Stimulated activated CD8-positive, alpha-beta memory T cell treated with anti-CD3 and anti-CD28 coated beads, Interleukin-4, amount 100 ng/mL, for 1 hour (primary cell): Measurements from ENCODE around the gene CTNNA3.
"Not testable (repeated sequence)": the region's sequence is repeated elsewhere in the genome, so short reads cannot be mapped to it uniquely, and the experiment has no call there.

Experiments used
- DNase-seq, 2 donors: peaks; one replicate each; pipeline ENCODE4 v3.0.0-alpha.2; 2020; ENCODE audit warnings: low read depth in 2 of 2, low spot score in 1 of 2

The CTNNA3 gene

DNA sequence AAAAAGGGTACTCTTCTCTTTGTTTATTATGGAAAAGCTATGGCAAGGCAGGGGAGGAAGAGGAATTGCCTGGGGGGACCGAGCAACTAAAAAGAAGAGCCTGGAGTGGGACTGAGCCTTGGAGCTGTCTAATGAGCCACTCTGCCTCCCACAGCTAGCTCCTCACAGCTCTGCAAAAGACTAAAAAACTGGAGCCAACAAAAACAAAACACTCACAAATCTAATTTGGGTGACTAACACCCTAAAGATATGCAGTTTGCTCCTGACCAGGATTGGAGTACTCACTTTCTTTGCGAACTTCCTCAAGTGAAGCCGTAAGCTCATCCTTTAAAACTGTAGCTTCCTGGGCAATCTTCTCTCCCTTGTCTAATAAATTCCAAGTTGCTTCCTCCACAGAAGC, 89.4 kb downstream of the CTNNA3 start:
- DNase-seq, result no peak

GRCh38 chr10:67603701-67604100, 92.3 kb downstream of the CTNNA3 start:
- no peak for DNase-seq

GRCh38 chr10:67603086-67603485, 92.9 kb downstream of the CTNNA3 start:
- DNase-seq, result no peak

- no peak for DNase-seq
Measured at GRCh38 chr10:67602268-67602950, 93.6 kb downstream of the CTNNA3 start.

GRCh38 chr10:67599597-67599996, 96.4 kb downstream of the CTNNA3 start:
- no peak for DNase-seq

GRCh38 chr10:67596641-67597040, 99.4 kb downstream of the CTNNA3 start:
- DNase-seq, result no peak

DNA sequence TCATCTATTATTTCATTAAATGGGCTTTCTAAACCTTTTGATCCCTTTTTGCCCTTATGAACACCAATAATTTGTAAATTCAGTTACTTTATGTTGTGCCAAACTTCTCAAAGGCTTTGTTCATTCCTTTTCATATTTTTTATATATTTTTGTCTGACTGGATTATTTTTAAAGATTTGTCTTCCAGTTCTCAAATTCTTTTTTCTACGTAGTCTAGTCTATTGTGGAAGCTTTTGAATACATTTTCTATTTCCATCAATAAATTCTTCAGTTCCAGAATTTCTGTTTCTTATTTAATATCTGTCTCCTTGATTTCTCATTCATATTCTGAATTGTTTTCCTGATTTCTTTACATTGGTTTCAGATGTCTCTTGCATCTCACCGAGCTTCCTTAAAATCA, 108.2 kb downstream of the CTNNA3 start:
- no peak for DNase-seq

DNA sequence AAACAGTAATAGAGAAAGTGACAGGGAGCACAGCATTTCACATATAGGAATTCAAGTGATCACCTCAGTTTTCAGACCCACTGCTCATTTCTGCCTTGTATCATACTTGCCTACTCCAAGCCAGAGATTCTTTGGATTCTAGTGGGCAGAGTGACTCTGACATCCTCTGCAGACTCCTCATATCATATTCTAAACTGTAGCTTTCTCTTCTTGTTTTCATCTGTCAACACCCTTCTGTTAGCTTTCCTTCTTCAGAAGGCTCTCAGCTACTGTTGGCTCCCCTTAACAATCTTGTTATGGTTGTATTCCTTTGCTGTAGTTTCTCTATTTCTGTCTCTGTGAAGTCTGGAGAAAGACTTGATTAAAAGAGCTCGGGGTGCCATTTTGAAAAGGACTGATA, 120.5 kb downstream of the CTNNA3 start:
- DNase-seq, result no peak

GRCh38 chr10:67573484-67573883, 122.5 kb downstream of the CTNNA3 start:
- no peak for DNase-seq

DNA sequence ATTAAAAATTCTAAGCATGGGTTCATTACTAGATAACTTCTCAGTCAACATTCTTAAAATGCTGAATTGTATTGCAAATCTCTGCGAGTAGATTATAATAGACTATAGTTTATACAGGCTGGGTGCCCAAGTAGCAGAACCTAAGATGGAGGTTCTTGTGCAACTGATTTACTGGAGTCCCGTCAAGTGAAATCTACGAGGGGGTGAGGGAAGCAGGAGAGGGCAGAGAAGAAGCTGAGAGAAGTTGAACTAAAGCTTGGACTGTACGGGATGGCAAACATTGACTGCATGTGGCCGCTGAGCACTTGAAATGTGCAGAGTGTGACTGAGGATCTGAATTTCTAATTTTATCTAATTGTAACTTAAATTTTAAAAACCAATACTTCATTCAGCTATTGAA, 124.5 kb downstream of the CTNNA3 start:
- DNase-seq, result no peak

GRCh38 chr10:67558311-67558710, 137.7 kb downstream of the CTNNA3 start:
- DNase-seq, result not testable (repeated sequence)

- no peak for DNase-seq
Measured at GRCh38 chr10:67553254-67553653, 142.7 kb downstream of the CTNNA3 start.

- no peak for DNase-seq
Measured at GRCh38 chr10:67550838-67551402, 145.1 kb downstream of the CTNNA3 start.

DNA sequence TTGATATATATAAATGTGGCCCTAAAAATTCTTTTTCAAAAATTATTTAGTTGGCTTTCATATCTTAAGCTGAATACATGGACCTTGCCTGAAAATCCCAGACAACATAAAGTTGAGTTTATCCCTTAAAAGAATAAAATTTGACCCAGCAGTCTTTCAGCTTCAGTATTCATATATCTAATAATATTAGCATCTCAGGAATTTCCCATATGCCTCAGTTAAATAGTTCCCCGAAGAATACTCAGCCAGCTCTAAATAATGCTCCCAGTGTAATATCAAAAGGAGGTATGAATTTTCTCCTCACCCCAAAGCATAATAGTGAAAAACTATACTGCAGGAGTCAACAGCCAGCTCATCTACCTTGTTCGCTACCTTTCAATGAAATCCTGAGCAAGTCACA, 145.9 kb downstream of the CTNNA3 start:
- DNase-seq, result no peak

DNA sequence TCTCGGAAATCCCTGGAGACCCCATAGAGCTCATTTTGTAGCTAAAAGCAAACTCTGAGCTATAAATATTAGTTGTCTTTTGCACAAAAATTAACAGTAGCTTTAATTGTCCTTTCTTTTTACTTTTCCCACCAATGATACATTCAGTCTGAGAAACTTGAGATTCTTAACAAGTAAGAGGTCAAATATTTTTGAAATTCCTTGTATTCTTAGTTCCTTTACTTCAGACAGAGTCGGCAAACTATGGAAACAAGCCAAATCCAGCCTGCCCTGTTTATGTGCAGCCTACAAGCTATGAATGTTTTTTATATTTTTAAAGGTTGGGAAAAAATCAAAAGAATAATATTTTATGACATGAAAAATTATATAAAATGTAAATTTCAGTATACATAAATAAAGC, 146.6 kb downstream of the CTNNA3 start:
- DNase-seq, result no peak

GRCh38 chr10:67541411-67541810, 154.6 kb downstream of the CTNNA3 start:
- no peak for DNase-seq

- no peak for DNase-seq
Measured at GRCh38 chr10:67539312-67539711, 156.7 kb downstream of the CTNNA3 start.

DNA sequence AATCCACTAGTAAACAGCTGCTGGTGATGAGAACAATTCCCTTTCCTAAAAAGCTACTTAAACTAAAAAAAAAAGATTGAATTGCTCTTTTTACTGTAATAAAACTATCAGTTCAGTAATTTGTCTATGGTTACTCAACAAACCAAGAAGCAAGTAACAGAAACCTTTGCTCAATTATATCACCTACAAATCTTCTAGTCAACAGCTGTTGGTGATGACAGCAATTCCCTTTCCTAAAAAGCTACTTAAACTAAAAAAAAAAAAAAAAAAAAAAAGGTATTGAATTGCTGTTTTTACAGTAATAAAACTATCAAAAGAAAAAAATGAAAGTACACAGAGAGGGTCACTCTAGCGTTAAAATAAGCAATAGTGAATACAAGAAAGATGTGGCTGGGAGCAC, 158.1 kb downstream of the CTNNA3 start:
- no peak for DNase-seq

DNA sequence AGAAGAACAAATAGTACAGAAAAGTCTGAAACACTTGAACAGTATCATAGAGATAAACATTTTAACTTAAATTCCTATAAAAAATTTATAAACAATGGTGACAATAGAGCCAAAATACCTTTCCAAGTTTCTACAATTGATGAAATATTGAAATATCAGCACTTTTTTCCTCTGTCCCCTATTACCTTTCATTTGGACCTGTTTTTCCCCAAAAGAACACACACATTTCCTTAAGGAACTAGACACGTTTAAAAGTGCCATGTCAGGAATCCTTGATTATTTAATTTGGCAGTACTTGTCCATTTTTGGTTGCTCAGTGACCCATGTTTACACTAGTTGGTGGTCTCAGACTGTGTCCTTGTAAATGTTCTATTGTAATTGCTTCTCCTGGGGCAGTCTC, 162.6 kb downstream of the CTNNA3 start:
- no peak for DNase-seq

DNA sequence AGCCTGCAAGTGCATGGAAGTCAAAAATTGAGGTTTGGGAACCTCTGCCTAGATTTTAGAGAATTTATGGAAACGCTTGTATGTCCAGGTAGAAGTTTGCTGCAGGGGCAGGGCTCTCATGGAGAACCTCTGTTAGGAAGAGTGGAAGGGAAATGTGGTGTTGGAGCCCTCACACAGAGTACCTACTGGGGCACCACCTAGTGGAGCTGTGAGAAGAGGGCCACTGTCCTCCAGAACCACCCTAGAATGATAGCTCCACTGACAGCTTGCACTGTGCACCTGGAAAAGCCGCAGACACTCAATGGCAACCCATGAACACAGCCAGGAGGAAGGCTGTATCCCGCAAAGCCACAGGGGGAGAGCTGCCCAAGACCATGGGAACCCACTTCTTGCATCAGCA, 165.0 kb downstream of the CTNNA3 start:
- not testable (repeated sequence) for DNase-seq

- DNase-seq, result no peak
Measured at GRCh38 chr10:67527351-67527750, 168.6 kb downstream of the CTNNA3 start.

DNA sequence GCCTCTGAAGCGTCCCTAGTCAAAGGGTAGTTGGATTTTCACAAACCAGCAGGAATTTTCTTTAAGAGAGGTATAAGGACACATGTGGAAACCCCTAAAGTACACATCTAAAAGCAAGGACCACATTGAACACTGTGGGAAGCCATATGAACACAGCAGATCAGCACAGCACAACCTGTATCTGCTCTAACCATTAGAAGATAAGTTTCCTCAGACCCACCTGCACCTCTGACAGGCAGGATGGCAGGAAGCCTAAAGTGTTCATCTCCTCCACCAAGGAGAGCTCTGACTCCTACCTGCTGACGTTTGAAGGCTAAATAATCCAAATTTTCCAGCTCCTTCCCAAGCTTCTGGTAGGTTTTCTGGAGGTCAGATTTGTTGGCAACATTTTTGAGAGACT, 174.4 kb downstream of the CTNNA3 start:
- no peak for DNase-seq

GRCh38 chr10:67520924-67521520, 175.0 kb downstream of the CTNNA3 start:
- DNase-seq, result no peak
